Fibroblast of villous mesenchyme (primary cell): ENCODE results near the gene KRT38. TPM values are rescaled to one million over a fixed set of nuclear protein-coding genes. Genes with fewer than 3 reads are reported as not detected.

Experiments used
- DNase-seq: peaks from one replicate; pipeline ENCODE4 v3.0.0-alpha.2; 2010; ENCODE audit warnings: low read depth
- H3K4me3 ChIP-seq: 2 replicates; pipeline ENCODE4 v1.5.1; 2011; ENCODE audit warnings: low read depth, mild to moderate bottlenecking, low read length
- total RNA-seq: library from RNA; depleted of rRNA; stranded (reverse); fragments of >200 nt; gene quantifications from 2 replicates; pipeline ENCODE4 v1.2.3, GENCODE V29; 2012
- TF ChIP-seq, protein P1 (sequence below): IDR thresholded peaks from 2 replicates; pipeline ENCODE4 v1.5.1; 2012; ENCODE audit warnings: low read depth, mild to moderate bottlenecking, low read length; ENCODE audit not compliant: insufficient read depth

KRT38 gene
- total RNA-seq, 1 donor: under 0.01 TPM

DNA sequence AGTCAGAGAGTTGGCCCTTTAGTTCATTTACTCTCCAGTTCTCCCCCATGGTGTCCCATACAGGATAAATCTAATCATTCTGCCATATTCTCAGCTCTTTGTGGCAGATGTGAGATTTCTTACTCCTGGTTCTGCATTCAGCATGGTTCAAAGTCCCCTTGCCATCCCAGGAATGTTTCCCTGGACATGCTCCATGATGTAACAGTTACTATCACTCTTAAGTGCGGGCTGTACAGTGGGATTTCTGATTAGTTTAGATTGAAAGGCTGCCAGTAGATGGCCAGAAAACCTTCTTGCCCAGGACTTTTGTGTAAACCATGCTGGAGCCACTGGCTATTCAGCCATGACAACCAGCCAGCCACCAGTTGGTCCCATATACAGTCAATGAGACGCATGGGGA, 26.8 kb downstream of the KRT38 start:
- TF ChIP-seq, protein P1, sequence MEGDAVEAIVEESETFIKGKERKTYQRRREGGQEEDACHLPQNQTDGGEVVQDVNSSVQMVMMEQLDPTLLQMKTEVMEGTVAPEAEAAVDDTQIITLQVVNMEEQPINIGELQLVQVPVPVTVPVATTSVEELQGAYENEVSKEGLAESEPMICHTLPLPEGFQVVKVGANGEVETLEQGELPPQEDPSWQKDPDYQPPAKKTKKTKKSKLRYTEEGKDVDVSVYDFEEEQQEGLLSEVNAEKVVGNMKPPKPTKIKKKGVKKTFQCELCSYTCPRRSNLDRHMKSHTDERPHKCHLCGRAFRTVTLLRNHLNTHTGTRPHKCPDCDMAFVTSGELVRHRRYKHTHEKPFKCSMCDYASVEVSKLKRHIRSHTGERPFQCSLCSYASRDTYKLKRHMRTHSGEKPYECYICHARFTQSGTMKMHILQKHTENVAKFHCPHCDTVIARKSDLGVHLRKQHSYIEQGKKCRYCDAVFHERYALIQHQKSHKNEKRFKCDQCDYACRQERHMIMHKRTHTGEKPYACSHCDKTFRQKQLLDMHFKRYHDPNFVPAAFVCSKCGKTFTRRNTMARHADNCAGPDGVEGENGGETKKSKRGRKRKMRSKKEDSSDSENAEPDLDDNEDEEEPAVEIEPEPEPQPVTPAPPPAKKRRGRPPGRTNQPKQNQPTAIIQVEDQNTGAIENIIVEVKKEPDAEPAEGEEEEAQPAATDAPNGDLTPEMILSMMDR: no peak
- DNase-seq: no peak
- H3K4me3 ChIP-seq: no peak overlapping the region

DNA sequence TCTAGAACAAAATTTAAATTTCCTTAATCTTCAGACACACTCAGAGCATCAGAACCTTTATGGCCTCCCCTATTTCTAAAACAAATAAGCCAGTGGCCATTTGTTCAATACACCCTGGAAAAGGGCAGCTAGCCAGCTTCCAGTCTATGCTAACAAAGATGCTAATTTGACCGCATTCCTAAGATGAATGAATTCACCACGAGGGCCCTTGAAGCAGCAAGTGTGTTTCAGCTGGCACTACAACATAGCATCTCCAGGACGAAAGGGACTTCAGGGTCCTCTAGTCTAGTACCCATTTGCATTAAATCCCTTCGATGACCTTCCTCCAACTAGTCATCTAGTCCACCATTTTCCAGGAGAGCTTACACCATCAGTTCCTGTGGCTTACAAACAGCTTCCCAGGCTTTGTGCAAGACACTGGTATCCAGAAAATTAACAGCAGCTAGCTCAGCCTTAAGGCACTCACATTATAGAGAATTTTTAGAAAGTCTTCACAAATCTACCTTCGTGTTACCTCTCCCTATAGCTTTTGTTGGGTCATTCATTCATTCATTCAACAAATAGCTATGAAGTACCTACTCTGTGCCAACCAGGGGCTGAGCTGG, 27.3 kb downstream of the KRT38 start:
- H3K4me3 ChIP-seq: no peak overlapping the region
- no peak for DNase-seq
- TF ChIP-seq, protein P1: no peak

DNA sequence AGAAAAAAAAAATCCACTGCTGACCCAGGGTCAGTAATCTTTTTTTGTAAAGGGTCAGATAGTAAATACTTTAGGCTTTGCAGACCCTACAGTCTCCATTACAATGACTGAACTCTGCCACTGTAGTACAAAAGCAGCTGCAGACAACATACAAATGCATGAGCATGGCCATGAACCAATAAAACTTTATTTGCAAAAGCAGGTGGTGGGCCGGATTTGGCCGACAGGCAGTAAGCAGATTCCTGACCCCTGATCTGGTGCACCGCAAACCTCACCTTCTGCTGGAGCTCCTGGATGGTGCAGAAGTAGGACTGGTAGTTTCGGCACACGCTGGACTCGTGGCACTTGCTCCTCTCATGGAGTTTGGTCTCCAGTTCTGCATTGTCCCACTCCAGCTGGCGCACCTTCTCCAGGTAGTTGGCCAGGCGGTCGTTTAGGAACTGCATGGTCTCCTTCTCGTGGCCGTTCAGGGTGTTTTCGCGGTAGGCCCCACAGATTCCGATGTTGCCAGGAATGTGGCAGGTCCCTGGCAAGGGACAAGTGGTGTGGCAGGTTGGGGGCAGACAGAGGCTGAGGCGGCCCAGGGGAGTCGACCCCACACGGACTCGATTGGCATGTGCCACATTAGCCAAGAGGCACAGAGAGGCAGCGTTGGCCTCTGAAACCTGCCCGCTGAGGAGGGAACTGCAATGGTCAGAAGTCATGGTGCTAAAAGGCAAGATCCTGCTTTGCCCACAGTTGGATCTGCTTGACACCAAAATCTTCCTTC, 29.5 kb downstream of the KRT38 start:
- no peak for DNase-seq

DNA sequence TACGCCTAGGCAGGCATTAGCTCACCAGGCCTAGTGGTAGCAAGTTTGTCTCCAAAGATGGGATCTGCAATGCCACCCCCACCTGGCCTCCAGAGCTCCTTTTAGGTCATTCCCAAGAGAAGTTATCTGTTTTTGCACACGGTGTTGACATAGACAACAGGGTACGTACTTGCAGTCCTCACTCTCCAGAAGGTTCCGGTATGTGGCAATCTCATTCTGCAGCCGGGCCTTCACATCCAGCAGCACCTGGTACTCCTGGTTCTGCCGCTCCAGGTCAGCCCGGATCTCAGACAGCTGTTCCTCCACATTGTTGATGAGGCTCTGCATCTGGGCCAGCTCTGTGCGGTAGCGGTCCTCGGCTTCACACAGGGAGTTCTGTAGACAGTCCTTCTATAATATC, 33.6 kb downstream of the KRT38 start:
- TF ChIP-seq, protein P1: no peak
- H3K4me3 ChIP-seq: no peak overlapping the region
- no peak for DNase-seq

More for the DNA sequence above, 29.5 kb downstream of the KRT38 start:
- no peak overlapping the region for H3K4me3 ChIP-seq
- TF ChIP-seq, protein P1: no peak

DNA sequence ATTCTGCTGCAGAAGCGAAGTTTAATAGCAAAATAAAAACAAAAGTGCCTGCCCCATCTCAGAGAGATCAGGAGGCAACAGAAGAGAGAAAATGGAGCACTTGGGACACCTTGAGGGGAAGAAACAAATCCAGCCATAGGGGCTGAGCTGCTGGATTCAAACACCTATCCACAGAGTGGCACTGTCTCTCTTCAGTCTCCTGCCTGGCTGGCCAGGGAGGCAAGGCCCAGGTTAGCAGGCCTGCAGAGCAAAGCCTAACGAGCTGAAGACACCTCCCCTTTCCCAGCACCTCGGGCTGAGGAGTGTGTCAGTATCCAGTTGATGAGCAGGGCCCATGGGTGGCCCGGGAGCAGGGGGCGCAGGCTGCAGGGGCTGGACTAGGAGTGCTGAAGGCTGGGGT, 34.6 kb downstream of the KRT38 start:
- TF ChIP-seq, protein P1: no peak
- no peak for DNase-seq
- no peak overlapping the region for H3K4me3 ChIP-seq

DNA sequence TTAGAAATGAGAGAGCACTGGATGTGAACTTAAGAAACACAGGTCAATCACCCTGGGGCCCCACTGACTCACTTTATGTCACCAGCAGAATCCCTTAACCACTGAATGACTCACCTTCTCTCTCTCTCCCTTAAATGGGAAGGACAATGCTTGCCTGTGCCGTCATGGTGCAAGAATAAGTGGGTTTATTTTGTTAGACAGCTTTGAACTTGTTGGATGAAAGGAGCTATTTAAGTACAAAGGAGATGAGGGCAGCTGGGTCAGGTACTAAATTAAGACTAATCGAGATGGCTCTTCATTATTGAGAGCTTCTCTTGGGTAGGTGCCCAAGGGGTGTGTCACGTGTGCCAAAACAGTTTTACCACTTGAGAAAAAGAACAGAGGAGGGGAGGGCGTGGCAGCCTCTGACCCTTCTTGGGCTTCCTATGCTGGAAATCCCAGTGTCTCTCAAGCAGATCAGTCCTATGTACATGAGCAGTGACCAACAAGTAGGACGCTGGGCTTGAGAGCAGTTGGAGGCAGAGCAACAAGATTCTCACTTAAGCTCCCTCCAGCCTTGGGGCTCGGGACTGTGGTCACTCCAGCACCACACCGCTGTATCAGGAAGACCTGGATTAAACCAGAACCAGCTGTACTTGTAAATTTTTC, 36.6 kb downstream of the KRT38 start:
- peak; percentile 86 for DNase-seq
- TF ChIP-seq, protein P1: no peak
- H3K4me3 ChIP-seq: no peak overlapping the region
